HPDE6-E6E7 (cell line): Measurements from ENCODE around the gene OTOP3.

ENCODE experiments used
- DNase-seq: peaks from one replicate; pipeline ENCODE4 v3.0.0; 2011; ENCODE audit warnings: missing footprints; ENCODE audit errors: extremely low spot score

OTOP3 gene

GRCh38 chr17:74917430-74917829 is 18.3 kb upstream of the OTOP3 start:
- no peak for DNase-seq

GRCh38 chr17:74918906-74919305 is 16.8 kb upstream of the OTOP3 start:
- no peak for DNase-seq

GRCh38 chr17:74919440-74920305 is 16.0 kb upstream of the OTOP3 start:
- no peak for DNase-seq

GRCh38 chr17:74920306-74920620 is 15.4 kb upstream of the OTOP3 start:
- DNase-seq, result no peak

GRCh38 chr17:74920642-74921025 is 15.1 kb upstream of the OTOP3 start:
- DNase-seq, result peak; percentile 49

- peak; percentile 75 for DNase-seq
These were observed 14.5 kb upstream of the OTOP3 start for GRCh38 chr17:74921026-74921681.

- no peak for DNase-seq
These were observed 13.9 kb upstream of the OTOP3 start for GRCh38 chr17:74921769-74922168.

GRCh38 chr17:74922172-74922571 is 13.5 kb upstream of the OTOP3 start:
- no peak for DNase-seq

GRCh38 chr17:74922694-74923537 is 12.8 kb upstream of the OTOP3 start, which contains the start of gene USH1G:
TSS of gene USH1G (minus strand) at chr17:74923255. CDS start at chr17:74923073, 182 bp downstream.
- peak; percentile 66 for DNase-seq

GRCh38 chr17:74923538-74924249 is 12.0 kb upstream of the OTOP3 start:
- DNase-seq, result peak; percentile 70

GRCh38 chr17:74924250-74924948 is 11.3 kb upstream of the OTOP3 start, which contains the start of gene OTOP2:
TSS of gene OTOP2 (plus strand) at chr17:74924273. CDS start at chr17:74924633, 360 bp downstream.
- DNase-seq, result no peak

GRCh38 chr17:74925242-74925641 is 10.5 kb upstream of the OTOP3 start:
- no peak for DNase-seq

GRCh38 chr17:74928786-74929185 is 6.9 kb upstream of the OTOP3 start:
- no peak for DNase-seq

GRCh38 chr17:74930535-74931036 is 5.1 kb upstream of the OTOP3 start:
- DNase-seq, result no peak

- no peak for DNase-seq
These were observed 650 bp upstream of the OTOP3 start for GRCh38 chr17:74935048-74935447.

GRCh38 chr17:74936470-74936799 is 737 bp downstream of the OTOP3 start:
- no peak for DNase-seq

GRCh38 chr17:74937064-74938051 is 1.7 kb downstream of the OTOP3 start:
- DNase-seq, result no peak

GRCh38 chr17:74938194-74938950 is 2.7 kb downstream of the OTOP3 start:
- no peak for DNase-seq

GRCh38 chr17:74939534-74939933 is 3.8 kb downstream of the OTOP3 start:
- DNase-seq, result no peak
